Activated T-helper 1 cell treated with anti-CD3 and anti-CD28 coated beads, Interleukin-12 subunit alpha, Interleukin-12 subunit beta, Interleukin-2, Interleukin-4 antibody, amounts not matched to agents 30 ng/mL and 10 ng/mL and 1 ng/mL, durations not matched to agents 14 hours and 24 hours and 36 hours (primary cell): ENCODE measurements around the gene CBFA2T2. TPM values are rescaled to one million over a fixed set of nuclear protein-coding genes. Genes with fewer than 3 reads are reported as not detected.
"Not testable (repeated sequence)": the region's sequence is repeated elsewhere in the genome, so short reads cannot be mapped to it uniquely, and the experiment has no call there.

ENCODE experiments used
- DNase-seq: peaks from one replicate; pipeline ENCODE4 v3.0.0; 2021; ENCODE audit warnings: low spot score
- H3K27ac Mint-ChIP-seq: one replicate; pipeline ENCODE4 v1.8.0; 2021; ENCODE audit warnings: mild to moderate bottlenecking, mixed read lengths
- H3K27me3 Mint-ChIP-seq: one replicate; pipeline ENCODE4 v1.8.0; 2022; ENCODE audit warnings: mild to moderate bottlenecking, moderate library complexity, mixed read lengths; ENCODE audit not compliant: insufficient read depth
- H3K36me3 Mint-ChIP-seq: one replicate; pipeline ENCODE4 v1.8.0; 2021; ENCODE audit warnings: low read depth, mixed read lengths
- H3K4me1 Mint-ChIP-seq: one replicate; pipeline ENCODE4 v1.8.0; 2021; ENCODE audit warnings: low read depth, mixed read lengths
- H3K4me3 Mint-ChIP-seq: one replicate; pipeline ENCODE4 v1.8.0; 2021; ENCODE audit warnings: mild to moderate bottlenecking, moderate library complexity, mixed read lengths
- H3K9me3 Mint-ChIP-seq: one replicate; pipeline ENCODE4 v1.8.0; 2021; ENCODE audit warnings: mixed read lengths
- intact Hi-C: fragments of 100-400 bp; cut with micrococcal nuclease; formaldehyde crosslinking; loops from one replicate; pipeline ENCODE4 v1.15.1; 2024
- total RNA-seq: library from RNA; stranded (reverse); gene quantifications from 2 replicates; pipeline ENCODE4 v1.2.3, GENCODE V29; 2022

CBFA2T2 gene
- total RNA-seq, 1 donor from 2014 or later, result 12.0 TPM

GRCh38 chr20:33551778-33552177 lies 61.9 kb downstream of the CBFA2T2 start:
- intact Hi-C loops, result loop anchor here (5.0 kb wide), 1 partner anchor 561 kb away; the partner anchor contains the start of gene EIF2S2
- H3K9me3 Mint-ChIP-seq, result no peaks in the 10 kb centered on the region
- no peak for DNase-seq
- peaks cover 15% of the 10 kb centered on the region for H3K4me1 Mint-ChIP-seq
- H3K27me3 Mint-ChIP-seq, result no peaks in the 10 kb centered on the region
- peaks cover 5% of the 10 kb centered on the region for H3K36me3 Mint-ChIP-seq
- H3K4me3 Mint-ChIP-seq, result no peak overlapping the region
- H3K27ac Mint-ChIP-seq, result no peak overlapping the region

DNA sequence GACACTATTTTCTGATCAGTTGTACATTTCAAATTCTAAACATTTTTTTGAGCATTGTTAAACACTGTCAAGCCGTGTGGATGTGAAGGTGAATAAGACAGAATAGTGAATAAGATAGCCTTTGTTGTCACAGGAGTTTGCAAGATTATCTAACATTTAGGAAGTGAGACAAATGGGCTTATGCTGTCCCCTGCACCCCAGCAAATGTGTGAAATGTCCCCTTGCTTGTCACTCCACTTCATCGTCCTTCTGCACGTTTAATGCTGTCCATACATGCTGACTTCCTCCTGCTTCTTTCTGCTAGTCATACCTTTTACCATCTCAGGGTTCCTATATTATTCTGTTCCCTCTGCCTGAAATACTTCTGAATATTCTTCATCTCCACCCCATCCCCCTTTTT lies 62.6 kb downstream of the CBFA2T2 start:
- peaks cover 8% of the 10 kb centered on the region for H3K36me3 Mint-ChIP-seq
- H3K27me3 Mint-ChIP-seq, result no peaks in the 10 kb centered on the region
- peaks cover 15% of the 10 kb centered on the region for H3K4me1 Mint-ChIP-seq
- intact Hi-C loops, result loop anchor here (5.0 kb wide), 1 partner anchor 560 kb away; the partner anchor contains the start of gene EIF2S2
- H3K4me3 Mint-ChIP-seq, result no peak overlapping the region
- DNase-seq, result no peak
- no peaks in the 10 kb centered on the region for H3K9me3 Mint-ChIP-seq
- H3K27ac Mint-ChIP-seq, result no peak overlapping the region

DNA sequence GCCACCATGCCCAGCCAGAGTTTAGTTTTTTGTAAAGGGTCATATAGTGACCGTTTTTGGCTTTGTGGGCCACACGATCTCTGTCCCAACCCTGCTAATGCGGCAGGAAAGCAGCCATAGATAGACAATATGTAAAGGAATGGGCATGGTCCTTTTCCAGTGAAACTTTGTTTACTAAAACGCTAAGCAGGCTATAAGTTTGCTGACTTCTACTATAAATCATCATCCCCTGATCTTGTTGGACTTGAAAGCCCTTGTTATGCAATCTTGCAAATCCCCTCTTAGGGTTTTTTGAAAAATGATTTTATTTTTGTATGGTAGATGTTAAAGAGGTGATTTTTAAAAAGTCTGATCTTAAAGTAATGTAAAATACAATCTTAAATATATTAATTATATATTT lies 63.6 kb downstream of the CBFA2T2 start:
- Mint-ChIP-seq H3K27ac (no peak overlapping the region), H3K9me3 (no peaks in the 10 kb centered on the region), H3K27me3 (no peaks in the 10 kb centered on the region), H3K36me3 (peaks cover 10% of the 10 kb centered on the region), H3K4me3 (no peak overlapping the region), H3K4me1 (peaks cover 15% of the 10 kb centered on the region)
- intact Hi-C loops, result loop anchor here (5.0 kb wide), 1 partner anchor 559 kb away; the partner anchor contains the start of gene EIF2S2
- no peak for DNase-seq

DNA sequence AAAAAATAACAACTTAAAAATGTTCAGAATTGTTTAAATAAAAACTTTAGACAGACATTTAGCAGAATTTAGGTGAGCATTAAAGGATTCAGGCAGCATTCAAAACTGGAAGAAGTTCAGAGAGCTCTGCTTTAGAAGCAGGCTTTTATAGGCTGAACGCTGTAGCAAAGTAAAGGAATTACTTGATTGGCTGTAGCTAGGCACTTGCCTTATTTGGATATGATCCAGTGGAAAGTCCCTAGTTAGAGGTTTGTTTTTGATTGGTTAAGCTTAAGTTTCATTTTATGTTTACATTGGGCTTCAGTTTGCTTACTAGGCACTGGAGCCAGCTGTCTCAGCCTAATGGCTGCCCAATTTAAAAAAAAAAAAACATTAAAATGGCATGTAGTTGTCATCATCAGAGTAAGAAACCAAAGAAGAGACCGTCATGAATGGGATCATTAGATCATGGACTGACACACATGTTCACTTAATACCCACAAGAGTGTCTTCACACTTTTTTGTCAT lies 65.1 kb downstream of the CBFA2T2 start:
- Mint-ChIP-seq H3K27ac (peak overlapping the region; percentile 85), H3K36me3 (peaks cover 11% of the 10 kb centered on the region), H3K27me3 (no peaks in the 10 kb centered on the region), H3K9me3 (no peaks in the 10 kb centered on the region), H3K4me3 (peak overlapping the region; percentile 20), H3K4me1 (peaks cover 15% of the 10 kb centered on the region)
- DNase-seq, result peak; percentile 47
- intact Hi-C loops, result loop anchor here (1.0 to 5.0 kb wide), 8 partner anchors 9 to 557 kb away; partner anchors contain the start of genes ACTL10, CBFA2T2, EIF2S2 and RALY

DNA sequence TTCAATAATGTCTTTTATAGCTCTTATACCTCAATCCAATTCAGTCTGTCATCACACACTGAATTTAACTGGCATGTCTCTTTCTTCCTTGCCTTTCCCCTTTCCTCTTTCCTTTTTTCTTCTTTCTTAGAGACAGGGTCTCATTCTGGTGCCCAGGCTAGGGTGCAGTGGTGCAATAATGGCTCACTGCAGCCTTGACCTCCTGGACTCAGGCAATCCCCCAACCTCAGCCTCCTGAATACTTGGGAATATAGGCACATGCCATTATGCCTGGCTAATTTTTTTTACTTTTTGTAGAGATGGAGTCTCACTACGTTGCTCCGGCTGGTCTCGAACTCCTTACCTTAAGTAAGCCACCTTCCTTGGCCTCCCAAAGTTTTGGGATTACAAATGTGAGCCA lies 65.9 kb downstream of the CBFA2T2 start:
- Mint-ChIP-seq H3K36me3 (peaks cover 11% of the 10 kb centered on the region), H3K27ac (peak overlapping the region; percentile 91), H3K27me3 (no peaks in the 10 kb centered on the region), H3K9me3 (no peaks in the 10 kb centered on the region), H3K4me1 (peaks cover 15% of the 10 kb centered on the region), H3K4me3 (peak overlapping the region; percentile 40)
- intact Hi-C loops, result loop anchor here (1.0 to 5.0 kb wide), 6 partner anchors 48 to 438 kb away; partner anchors contain the start of genes ACTL10, CBFA2T2, RALY and SNTA1
- no peak for DNase-seq

- peaks cover 15% of the 10 kb centered on the region for H3K4me1 Mint-ChIP-seq
- H3K4me3 Mint-ChIP-seq, result no peak overlapping the region
- H3K36me3 Mint-ChIP-seq, result peaks cover 11% of the 10 kb centered on the region
- no peaks in the 10 kb centered on the region for H3K27me3 Mint-ChIP-seq
- H3K9me3 Mint-ChIP-seq, result no peaks in the 10 kb centered on the region
- no peak for DNase-seq
- peak overlapping the region; percentile 91 for H3K27ac Mint-ChIP-seq
- intact Hi-C loops, result loop anchor here (5.0 kb wide), 1 partner anchor 114 kb away; the partner anchor contains the start of gene SNTA1
These were observed 66.3 kb downstream of the CBFA2T2 start for GRCh38 chr20:33556246-33556645.

- Mint-ChIP-seq H3K9me3 (no peaks in the 10 kb centered on the region), H3K27ac (no peak overlapping the region), H3K27me3 (no peaks in the 10 kb centered on the region), H3K36me3 (peaks cover 8% of the 10 kb centered on the region), H3K4me1 (peaks cover 15% of the 10 kb centered on the region), H3K4me3 (no peak overlapping the region)
- no peak for DNase-seq
- intact Hi-C loops, result loop anchor here (5.0 kb wide), 1 partner anchor 116 kb away; the partner anchor contains the start of gene SNTA1
These were observed 68.7 kb downstream of the CBFA2T2 start for GRCh38 chr20:33558348-33559144.

- H3K27ac Mint-ChIP-seq, result no peak overlapping the region
- H3K4me3 Mint-ChIP-seq, result no peak overlapping the region
- DNase-seq, result no peak
- H3K27me3 Mint-ChIP-seq, result no peaks in the 10 kb centered on the region
- intact Hi-C loops, result loop anchor here (5.0 kb wide), 1 partner anchor 117 kb away; the partner anchor contains the start of gene SNTA1
- H3K4me1 Mint-ChIP-seq, result peaks cover 15% of the 10 kb centered on the region
- H3K36me3 Mint-ChIP-seq, result peaks cover 8% of the 10 kb centered on the region
- H3K9me3 Mint-ChIP-seq, result no peaks in the 10 kb centered on the region
These were observed 69.3 kb downstream of the CBFA2T2 start for GRCh38 chr20:33559212-33559611.

GRCh38 chr20:33560026-33560425 lies 70.1 kb downstream of the CBFA2T2 start:
- Mint-ChIP-seq H3K4me1 (peaks cover 13% of the 10 kb centered on the region), H3K27me3 (no peaks in the 10 kb centered on the region), H3K9me3 (no peaks in the 10 kb centered on the region), H3K27ac (no peak overlapping the region), H3K36me3 (peaks cover 8% of the 10 kb centered on the region), H3K4me3 (no peak overlapping the region)
- no peak for DNase-seq
- intact Hi-C loops, result no loop called here

DNA sequence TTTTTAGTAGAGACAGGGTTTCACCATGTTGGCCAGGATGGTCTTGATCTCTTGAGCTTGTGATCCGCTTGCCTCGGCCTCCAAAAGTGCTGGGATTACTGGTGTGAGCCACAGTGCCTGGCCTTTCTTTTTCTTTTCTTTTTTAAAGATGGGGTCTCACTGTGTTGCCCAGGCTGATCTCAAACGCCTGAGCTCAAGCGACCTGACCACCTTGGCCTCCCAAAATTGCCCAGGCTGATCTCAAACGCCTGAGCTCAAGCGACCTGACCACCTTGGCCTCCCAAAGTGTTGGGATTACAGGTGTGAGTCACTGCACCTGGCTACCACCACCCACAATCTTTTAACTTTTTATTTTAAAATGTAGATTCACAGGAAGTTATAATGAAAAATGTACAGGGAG lies 71.2 kb downstream of the CBFA2T2 start:
- H3K27me3 Mint-ChIP-seq, DNase-seq, H3K36me3 Mint-ChIP-seq, intact Hi-C loops, H3K4me3 Mint-ChIP-seq, H3K4me1 Mint-ChIP-seq, H3K9me3 Mint-ChIP-seq, H3K27ac Mint-ChIP-seq: not testable (repeated sequence)

DNA sequence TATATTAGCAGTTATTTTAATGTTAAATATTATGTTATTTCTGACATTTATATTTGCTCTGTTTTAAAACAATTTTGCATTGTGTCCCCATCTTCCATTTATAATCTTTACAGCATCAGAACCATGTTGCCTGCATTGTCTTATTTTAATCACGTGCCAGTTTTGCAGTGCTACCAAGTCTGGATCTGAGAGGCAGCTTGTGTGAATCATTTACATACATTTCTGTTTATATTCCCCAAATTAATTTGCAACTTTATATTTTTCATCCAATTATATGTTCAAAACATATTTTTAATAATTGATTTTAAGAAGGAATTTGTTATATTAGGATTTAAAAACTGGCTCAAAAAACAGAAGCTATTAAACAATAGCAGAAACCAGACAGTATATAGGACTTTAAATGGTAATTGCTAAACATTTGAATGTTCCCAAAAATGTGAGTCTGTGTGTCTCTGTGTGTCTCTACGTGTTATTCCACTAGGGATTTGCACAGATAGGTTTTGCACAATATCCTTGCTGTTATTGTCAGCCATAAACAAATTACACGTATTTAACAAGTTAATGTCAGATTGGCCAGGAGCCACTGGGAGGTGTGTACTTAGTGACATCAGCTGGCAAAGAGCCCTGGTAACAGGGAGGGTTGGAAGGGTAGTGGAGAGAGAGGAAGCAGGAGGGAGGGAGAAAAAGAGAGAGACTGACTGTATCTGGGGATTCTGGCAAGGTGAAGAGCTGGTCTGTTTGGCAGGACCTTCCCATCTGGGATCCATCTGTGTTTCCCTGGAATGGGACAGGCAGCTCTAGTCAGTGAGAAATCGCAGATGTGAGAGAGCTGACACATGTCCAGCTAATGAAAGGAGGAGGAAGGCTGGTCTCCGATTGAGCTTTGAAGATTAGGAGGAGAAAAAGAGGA lies 72.1 kb downstream of the CBFA2T2 start:
- H3K4me1 Mint-ChIP-seq, result no peaks in the 10 kb centered on the region
- no peaks in the 10 kb centered on the region for H3K27me3 Mint-ChIP-seq
- no peak overlapping the region for H3K27ac Mint-ChIP-seq
- DNase-seq, result no peak
- no peaks in the 10 kb centered on the region for H3K9me3 Mint-ChIP-seq
- H3K36me3 Mint-ChIP-seq, result peaks cover 8% of the 10 kb centered on the region
- intact Hi-C loops, result no loop called here
- no peak overlapping the region for H3K4me3 Mint-ChIP-seq

DNA sequence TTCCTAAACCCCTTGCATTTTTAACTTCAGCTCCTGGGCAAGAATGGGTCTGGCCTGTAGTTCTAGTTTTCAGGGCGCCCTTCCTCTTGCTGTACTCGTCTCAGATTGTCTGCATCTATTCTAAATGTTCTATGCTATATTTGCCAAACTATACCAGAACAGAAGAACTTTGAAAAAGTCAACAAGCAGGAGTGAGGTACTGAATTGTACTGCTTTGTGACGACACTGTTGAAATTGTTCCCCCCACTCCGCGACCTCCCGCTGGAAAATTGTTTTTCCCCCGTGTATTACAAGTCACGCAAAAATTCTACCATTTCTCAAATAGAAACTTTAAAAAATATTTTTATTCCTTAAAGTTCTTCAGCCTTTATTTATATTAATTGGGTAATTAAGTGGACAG lies 73.9 kb downstream of the CBFA2T2 start:
- intact Hi-C loops, result no loop called here
- no peak overlapping the region for H3K27ac Mint-ChIP-seq
- H3K4me1 Mint-ChIP-seq, result no peaks in the 10 kb centered on the region
- H3K27me3 Mint-ChIP-seq, result no peaks in the 10 kb centered on the region
- no peak overlapping the region for H3K4me3 Mint-ChIP-seq
- no peaks in the 10 kb centered on the region for H3K9me3 Mint-ChIP-seq
- peaks cover 2% of the 10 kb centered on the region for H3K36me3 Mint-ChIP-seq
- no peak for DNase-seq
